T-helper 1 cell (primary cell): Measurements from ENCODE around the gene TTC7B.

Experiments
- DNase-seq, 5 donors: peaks; one replicate each; pipeline ENCODE4 v3.0.0-alpha.2; 2012 to 2020

The TTC7B gene

GRCh38 chr14:90503582-90503981 lies 312.6 kb downstream of the TTC7B start:
- no peak for DNase-seq

- DNase-seq: no peak
Observed at GRCh38 chr14:90502760-90503159, 313.5 kb downstream of the TTC7B start.

GRCh38 chr14:90500665-90501370 lies 315.4 kb downstream of the TTC7B start:
- no peak for DNase-seq

GRCh38 chr14:90499908-90500664 lies 316.1 kb downstream of the TTC7B start:
- DNase-seq: no peak

- no peak for DNase-seq
Observed at GRCh38 chr14:90499121-90499520, 317.1 kb downstream of the TTC7B start.

GRCh38 chr14:90498198-90498597 lies 318.0 kb downstream of the TTC7B start:
- no peak for DNase-seq

GRCh38 chr14:90496379-90496778 lies 319.9 kb downstream of the TTC7B start:
- no peak for DNase-seq

GRCh38 chr14:90495357-90496276 lies 320.6 kb downstream of the TTC7B start:
- peak in 4 of 5 donors; percentile 14 to 54 (median 32) for DNase-seq

GRCh38 chr14:90491911-90492531 lies 324.2 kb downstream of the TTC7B start:
- no peak for DNase-seq

GRCh38 chr14:90491221-90491885 lies 324.9 kb downstream of the TTC7B start:
- no peak for DNase-seq

- DNase-seq: no peak
Observed at GRCh38 chr14:90490720-90491050, 325.5 kb downstream of the TTC7B start.

- no peak for DNase-seq
Observed at GRCh38 chr14:90489916-90490719, 326.1 kb downstream of the TTC7B start.

- no peak for DNase-seq
Observed at GRCh38 chr14:90489306-90489705, 326.9 kb downstream of the TTC7B start.

- no peak for DNase-seq
Observed at GRCh38 chr14:90488256-90488655, 328.0 kb downstream of the TTC7B start.

- no peak for DNase-seq
Observed at GRCh38 chr14:90487462-90487861, 328.8 kb downstream of the TTC7B start.

GRCh38 chr14:90487031-90487430 lies 329.2 kb downstream of the TTC7B start:
- DNase-seq: no peak

- DNase-seq: no peak
Observed at GRCh38 chr14:90484291-90484690, 331.9 kb downstream of the TTC7B start.

- DNase-seq: peak in 2 of 5 donors; percentile 8 to 20
Observed at GRCh38 chr14:90483571-90483974, 332.7 kb downstream of the TTC7B start.

GRCh38 chr14:90483117-90483516 lies 333.1 kb downstream of the TTC7B start:
- DNase-seq: no peak

- no peak for DNase-seq
Observed at GRCh38 chr14:90475298-90475697, 340.9 kb downstream of the TTC7B start.
